Limb (tissue), 2 donors: ENCODE results near the gene MS4A12.
"Not testable (repeated sequence)": the region's sequence is repeated elsewhere in the genome, so short reads cannot be mapped to it uniquely, and the experiment has no call there.

Experiments
- DNase-seq, 2 donors: peaks; one replicate each; pipeline ENCODE4 v3.0.0-alpha.2; 2016; ENCODE audit errors: extremely low spot score in 2 of 2

MS4A12 gene, protein sequence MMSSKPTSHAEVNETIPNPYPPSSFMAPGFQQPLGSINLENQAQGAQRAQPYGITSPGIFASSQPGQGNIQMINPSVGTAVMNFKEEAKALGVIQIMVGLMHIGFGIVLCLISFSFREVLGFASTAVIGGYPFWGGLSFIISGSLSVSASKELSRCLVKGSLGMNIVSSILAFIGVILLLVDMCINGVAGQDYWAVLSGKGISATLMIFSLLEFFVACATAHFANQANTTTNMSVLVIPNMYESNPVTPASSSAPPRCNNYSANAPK

GRCh38 chr11:60492488-60493009 lies at the start of gene MS4A12:
MS4A12 (plus strand) TSS chr11:60492778; CDS start chr11:60497319, 4,541 bp downstream.
- no peak for DNase-seq

DNA sequence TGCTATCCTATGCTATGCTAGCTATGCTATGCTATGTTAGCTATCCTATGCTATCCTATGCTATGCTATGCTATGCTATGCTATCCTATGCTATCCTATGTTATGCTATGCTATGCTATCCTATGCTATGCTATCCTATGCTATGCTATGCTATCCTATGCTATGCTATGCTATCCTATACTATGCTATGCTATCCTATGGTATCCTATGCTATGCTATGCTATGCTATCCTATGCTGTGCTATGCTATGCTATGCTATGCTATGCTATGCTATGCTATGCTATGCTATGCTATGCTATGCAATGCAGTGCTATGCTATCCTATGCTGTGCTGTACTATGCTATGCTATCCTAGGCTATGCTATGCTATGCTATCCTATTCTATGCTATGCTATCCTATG lies 45.5 kb upstream of the MS4A12 start:
- DNase-seq, result no peak

DNA sequence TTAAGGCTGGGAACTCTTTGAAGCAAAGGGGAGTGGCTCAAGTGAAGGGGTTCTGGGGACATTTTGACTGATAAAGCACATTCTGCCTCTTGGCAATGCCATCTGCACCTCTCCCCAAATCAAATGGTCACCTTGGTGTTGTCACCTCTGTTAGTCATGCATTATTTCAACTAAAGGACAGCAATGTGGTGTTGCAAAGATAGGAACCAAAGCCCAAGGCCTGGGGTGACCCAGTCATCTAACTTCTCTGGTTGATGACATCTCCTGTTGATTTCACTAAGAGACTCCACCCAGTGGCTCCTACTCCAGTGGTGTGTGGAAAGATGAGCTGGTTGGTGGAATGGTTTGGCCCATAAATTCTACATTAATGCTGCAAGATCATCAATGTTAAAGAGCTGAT lies 44.7 kb upstream of the MS4A12 start:
- DNase-seq, result no peak

- not testable (repeated sequence) for DNase-seq
Measured at GRCh38 chr11:60451185-60451584, 41.4 kb upstream of the MS4A12 start.

DNA sequence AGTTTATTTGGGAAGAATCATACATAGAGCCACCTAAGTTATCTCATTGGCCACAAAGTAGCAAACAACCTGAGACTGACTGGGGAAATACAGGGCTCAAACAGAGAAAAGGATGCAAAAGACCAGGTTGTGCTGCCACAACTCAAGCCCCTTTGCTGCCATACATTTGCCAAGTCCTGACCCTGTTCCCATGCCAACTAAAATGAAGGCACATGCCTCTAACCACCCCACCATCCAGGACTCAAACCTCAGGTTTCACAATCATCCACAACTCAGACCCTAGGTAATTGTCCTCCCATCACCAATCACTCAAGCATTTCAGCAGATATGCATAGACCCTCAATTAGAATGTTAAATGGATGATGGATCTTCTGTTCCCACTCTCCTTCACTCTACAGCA lies 38.4 kb upstream of the MS4A12 start:
- DNase-seq, result no peak

GRCh38 chr11:60455531-60456042 lies 37.0 kb upstream of the MS4A12 start, which contains the start of gene MS4A1:
MS4A1 (plus strand) TSS chr11:60455847; CDS start chr11:60462375, 6,528 bp downstream.
- DNase-seq, result no peak

- DNase-seq, result no peak
Measured at GRCh38 chr11:60457576-60457975, 35.0 kb upstream of the MS4A12 start.

DNA sequence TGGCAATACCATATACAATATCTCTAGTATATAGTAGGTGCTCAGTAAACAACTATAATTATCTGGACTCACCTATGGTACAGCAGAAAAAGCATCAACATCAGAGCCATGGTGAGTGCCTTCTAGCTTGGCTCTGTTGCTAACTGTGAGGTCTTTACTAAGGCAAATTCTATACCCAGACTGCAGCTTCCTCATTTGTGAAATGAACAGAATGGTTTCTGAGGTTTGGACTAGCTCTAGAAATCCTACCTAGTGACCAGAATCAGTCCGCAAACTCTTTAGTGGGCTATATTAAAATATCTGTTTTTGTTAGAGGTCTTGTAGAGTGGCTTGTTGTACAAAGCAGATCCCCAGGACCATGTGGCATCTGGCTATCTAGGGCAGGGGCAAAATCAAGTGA lies 33.2 kb upstream of the MS4A12 start:
- DNase-seq, result no peak

DNA sequence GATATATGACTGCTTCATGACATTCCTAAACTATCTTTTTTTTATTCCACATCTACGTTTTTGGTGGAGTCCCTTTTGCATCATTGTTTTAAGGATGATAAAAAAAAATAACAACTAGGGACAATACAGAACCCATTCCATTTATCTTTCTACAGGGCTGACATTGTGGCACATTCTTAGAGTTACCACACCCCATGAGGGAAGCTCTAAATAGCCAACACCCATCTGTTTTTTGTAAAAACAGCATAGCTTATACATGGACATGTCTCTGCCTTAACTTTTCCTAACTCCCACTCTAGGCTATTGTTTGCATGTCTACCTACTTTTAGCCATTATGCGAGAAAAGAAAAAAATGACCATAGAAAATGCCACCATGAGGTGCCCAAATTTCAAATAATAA lies 23.7 kb upstream of the MS4A12 start:
- no peak for DNase-seq

GRCh38 chr11:60469723-60470122 lies 22.9 kb upstream of the MS4A12 start:
- DNase-seq, result no peak

DNA sequence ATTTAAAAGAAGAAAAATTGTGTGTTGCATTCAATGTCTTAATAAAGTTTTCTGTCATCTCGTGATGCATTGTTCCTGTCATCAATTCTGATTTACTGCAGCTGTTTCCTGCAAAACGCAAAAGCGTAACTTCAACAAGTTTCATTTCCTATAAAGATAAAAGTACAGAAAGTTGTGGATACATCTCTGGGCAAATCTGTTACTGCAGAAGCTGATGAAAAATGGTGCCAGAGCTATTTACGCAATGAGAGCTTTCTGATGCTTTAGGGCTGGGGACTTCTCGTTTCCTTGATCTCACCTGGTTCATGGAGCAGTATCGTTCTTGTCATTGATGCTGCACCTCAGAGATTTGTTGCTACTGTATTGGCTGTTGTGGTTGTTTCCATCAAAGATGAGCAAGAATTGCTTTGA lies 15.5 kb upstream of the MS4A12 start:
- DNase-seq, result no peak

- no peak for DNase-seq
Measured at GRCh38 chr11:60482361-60482760, 10.2 kb upstream of the MS4A12 start.

DNA sequence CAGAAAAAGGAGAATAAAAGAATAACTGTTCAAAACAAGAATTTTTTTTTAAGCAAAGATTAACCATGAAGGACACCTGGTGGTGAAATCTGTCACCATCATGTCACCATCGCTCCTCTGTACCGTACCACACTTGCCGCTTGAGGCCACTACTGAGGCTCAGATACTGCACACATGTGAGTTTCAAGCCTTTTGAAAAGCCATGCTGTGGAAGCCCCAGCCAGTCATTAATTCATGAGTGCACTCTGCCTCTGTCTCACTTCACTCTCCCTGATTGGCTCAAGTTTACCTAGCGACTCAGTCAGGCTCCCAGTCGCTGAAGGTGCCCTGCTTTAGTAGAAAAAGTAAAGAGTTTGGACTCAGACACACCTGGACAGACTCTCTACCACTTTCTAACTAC lies 6.6 kb upstream of the MS4A12 start:
- DNase-seq, result no peak

DNA sequence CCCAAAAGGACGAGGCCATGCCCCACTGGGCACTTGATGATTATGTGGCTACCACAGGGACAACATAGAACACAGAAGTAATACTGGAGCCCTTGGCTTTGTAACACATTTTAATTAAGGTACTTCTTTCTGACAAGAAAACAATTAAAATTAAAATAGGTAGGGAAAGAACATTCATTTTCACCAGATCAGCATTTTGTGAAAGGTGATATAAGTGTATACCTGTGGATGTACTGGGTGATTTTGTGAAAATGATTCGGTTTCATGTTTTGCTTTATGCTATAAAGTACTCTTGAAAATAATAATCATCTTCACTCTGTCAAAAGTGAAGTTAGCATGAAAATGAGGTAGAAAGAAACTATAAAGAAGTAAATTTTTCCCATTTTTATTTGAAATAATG lies 876 bp downstream of the MS4A12 start:
- no peak for DNase-seq

- no peak for DNase-seq
Measured at GRCh38 chr11:60498399-60498798, 5.8 kb downstream of the MS4A12 start.

DNA sequence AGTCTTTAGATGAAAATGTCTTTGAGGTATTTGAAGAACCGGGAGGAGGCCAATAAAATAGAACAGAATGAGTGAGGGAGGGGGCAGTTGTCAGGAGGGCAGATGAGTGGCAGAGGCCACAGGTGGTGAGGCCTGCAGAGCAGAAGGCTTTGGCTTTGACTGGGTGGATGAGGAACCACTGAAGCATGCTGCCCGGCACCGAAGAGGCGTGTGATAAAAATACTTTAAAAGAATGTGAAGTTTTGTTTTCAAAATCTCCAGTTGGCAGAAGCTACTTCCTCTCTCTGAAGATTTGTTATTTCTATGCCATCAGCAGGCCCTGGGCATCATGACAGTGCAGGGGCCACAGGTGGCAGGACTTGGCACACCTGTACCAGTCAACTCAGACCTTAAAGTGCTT lies 6.3 kb downstream of the MS4A12 start:
- DNase-seq, result no peak

- DNase-seq, result no peak
Measured at GRCh38 chr11:60500276-60500910, 7.8 kb downstream of the MS4A12 start.

DNA sequence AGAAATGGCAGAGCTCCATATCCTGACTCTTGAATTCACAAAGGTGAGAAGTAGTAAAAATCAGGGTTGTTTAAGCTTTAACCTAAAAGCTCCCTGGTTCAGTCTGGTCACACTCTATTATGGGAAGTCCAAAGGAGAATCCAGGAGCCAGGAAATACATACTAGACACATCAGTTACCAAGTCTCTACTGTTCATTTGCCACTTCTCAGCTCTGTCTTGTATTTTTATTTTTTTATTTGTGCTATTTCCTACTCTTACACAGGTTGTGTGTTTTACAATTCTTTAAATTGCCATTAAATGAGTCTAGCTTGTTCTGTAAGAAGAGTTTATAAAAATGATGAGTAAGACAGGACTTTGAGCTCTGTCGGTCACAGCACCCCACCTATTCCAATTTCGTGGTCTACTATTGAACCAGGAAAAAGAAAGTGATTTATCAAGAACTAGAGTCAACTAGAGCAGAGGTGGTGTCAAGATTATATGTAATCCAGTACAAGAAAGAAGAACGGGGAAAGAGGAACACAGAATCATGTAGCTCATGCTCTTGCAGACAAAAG lies 9.7 kb downstream of the MS4A12 start:
- DNase-seq, result no peak

GRCh38 chr11:60504219-60504905 lies 11.8 kb downstream of the MS4A12 start:
- DNase-seq, result no peak

DNA sequence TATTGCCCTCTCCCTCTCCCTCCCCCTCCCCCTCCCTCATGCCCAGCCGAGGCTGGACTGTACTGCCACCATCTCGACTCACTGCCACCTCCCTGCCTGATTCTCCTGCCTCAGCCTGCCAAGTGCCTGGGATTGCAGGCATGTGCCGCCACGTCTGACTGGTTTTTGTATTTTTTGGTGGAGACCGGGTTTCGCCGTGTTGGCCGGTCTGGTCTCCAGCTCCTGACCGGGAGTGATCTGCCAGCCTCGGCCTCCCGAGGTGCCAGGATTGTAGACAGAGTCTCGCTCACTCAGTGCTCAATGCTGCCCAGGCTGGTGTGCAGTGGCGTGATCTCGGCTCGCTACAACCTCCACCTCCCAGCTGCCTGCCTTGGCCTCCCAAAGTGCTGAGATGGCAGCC lies 17.0 kb downstream of the MS4A12 start:
- not testable (repeated sequence) for DNase-seq

DNA sequence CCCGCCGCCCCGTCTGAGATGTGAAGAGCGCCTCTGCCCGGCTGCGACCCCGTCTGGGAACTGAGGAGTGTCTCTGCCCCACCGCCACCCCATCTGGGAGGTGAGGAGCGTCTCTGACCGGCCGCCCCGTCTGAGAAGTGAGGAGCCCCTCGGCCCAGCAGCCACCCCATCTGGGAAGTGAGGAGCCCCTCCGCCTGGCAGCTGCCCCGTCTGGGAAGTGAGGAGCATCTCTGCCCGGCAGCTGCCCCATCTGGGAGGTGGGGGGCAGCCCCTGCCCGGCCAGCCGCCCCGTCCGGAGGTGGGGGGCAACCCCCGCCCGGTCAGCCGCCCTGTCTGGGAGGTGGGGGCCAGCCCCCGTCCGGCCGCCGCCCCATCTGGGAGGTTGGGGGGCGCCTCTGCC lies 17.6 kb downstream of the MS4A12 start:
- not testable (repeated sequence) for DNase-seq

- DNase-seq, result no peak
Measured at GRCh38 chr11:60511393-60511792, 18.8 kb downstream of the MS4A12 start.
